Inferior parietal cortex (tissue), 1 donor: ENCODE results near the gene SLC30A1.

Experiments
- DNase-seq: peaks from one replicate; pipeline ENCODE4 v3.0.0-alpha.2; 2016; ENCODE audit errors: extremely low spot score

Gene SLC30A1

GRCh38 chr1:211524521-211524920 lies 54.4 kb downstream of the SLC30A1 start:
- DNase-seq, result no peak

GRCh38 chr1:211522804-211523203 lies 56.2 kb downstream of the SLC30A1 start:
- DNase-seq, result no peak
